Measurements from ENCODE around the gene RITA1. TPM values are rescaled to one million over a fixed set of nuclear protein-coding genes. Genes with fewer than 3 reads are reported as not detected.

Gene RITA1
- total RNA-seq, 4 donors from 2014 or later: 12.3 to 21.4 (median 16.2) TPM

DNA sequence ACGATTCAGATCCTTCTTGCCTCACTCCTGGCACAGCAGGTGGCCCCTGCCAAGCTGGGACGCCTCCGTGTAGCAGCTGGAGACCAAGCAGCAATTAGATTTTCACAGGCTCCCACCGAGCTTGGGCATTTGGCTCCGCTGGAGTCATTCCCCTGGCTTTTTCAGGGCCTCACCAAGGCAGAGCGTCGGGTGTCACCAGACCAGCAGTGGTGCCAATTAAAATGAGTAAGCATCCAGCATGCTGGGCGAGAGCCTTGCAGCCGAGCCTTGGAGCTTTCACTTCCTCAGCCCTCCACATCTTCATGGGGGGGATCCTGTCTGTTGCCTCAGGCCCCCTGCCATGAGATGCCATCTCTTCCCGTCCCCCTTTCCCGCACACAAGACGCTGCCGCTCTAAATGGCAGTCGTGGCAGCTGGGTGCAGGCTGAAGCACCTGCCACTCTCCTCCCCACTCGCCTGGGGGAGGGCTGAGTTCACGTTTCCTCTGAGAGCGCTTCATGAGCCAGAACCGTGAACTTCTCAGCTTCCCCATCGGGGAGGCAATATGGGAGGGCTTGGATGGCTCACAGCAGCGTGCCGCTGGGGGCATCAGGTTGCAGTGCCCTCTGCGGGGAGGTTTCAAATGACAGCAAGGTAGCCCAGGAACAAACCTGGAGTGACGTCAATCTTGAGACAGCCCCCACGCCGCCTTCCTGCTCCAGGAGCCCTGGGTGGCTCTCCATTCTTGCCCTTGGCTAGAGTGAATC lies 47.5 kb downstream of the RITA1 start:
- 74% methylated on average over 15 of the region's 25 CpGs for WGBS
- no peaks in the 10 kb centered on the region for H3K27me3 ChIP-seq
- DNase-seq (ENCODE audit: extremely low spot score): no peak
- H3K36me3 ChIP-seq: peaks cover 7 to 88% (median 49%) of the 10 kb centered on the region in 4 donors
- peak overlapping the region in 1 of 4 donors; percentile 17 for H3K4me3 ChIP-seq
- intact Hi-C loops (cut with DNase I): no loop called here
- H3K9me3 ChIP-seq: no peaks in the 10 kb centered on the region
- H3K27ac ChIP-seq (replicated peaks in 1 of 4): peak overlapping the region; percentile 22 to 58 (median 48)
- peak in 1 of 2 donors; percentile 10 for TF ChIP-seq POLR2AphosphoS5 (IDR thresholded peaks at IDR 0.05)
- TF ChIP-seq POLR2A (IDR thresholded peaks at IDR 0.05; ENCODE audit: low read depth): no peak
- H3K4me1 ChIP-seq: peaks cover 58 to 83% (median 60%) of the 10 kb centered on the region in 4 donors

DNA sequence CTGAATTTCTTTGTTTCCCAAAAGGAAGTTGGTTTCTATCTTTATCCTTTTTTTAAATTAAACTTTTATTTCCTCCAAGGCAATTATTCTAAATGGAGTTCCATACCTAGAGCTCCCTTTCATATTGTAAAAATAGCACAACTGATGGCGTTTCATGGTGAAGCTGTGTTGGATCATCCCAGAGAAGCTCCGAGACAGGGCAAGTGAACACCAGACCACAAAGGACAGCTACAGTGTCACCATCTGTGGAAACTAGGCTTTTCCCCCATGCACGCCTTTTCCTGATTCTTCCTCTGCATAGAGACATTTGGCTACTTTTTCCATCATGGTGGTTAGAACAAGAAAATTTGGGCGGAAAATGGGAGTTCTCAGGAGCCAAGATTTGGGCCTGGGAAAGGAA lies 48.4 kb downstream of the RITA1 start:
- H3K27ac ChIP-seq (replicated peaks in 1 of 4): no peak overlapping the region
- no peak overlapping the region for H3K4me3 ChIP-seq
- intact Hi-C loops (cut with DNase I): no loop called here
- TF ChIP-seq EP300 (IDR thresholded peaks at IDR 0.05) (no peak), POLR2AphosphoS5 (IDR thresholded peaks at IDR 0.05) (no peak), POLR2A (IDR thresholded peaks at IDR 0.05; ENCODE audit: low read depth) (no peak)
- TF ChIP-seq, protein P1, sequence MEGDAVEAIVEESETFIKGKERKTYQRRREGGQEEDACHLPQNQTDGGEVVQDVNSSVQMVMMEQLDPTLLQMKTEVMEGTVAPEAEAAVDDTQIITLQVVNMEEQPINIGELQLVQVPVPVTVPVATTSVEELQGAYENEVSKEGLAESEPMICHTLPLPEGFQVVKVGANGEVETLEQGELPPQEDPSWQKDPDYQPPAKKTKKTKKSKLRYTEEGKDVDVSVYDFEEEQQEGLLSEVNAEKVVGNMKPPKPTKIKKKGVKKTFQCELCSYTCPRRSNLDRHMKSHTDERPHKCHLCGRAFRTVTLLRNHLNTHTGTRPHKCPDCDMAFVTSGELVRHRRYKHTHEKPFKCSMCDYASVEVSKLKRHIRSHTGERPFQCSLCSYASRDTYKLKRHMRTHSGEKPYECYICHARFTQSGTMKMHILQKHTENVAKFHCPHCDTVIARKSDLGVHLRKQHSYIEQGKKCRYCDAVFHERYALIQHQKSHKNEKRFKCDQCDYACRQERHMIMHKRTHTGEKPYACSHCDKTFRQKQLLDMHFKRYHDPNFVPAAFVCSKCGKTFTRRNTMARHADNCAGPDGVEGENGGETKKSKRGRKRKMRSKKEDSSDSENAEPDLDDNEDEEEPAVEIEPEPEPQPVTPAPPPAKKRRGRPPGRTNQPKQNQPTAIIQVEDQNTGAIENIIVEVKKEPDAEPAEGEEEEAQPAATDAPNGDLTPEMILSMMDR (IDR thresholded peaks at IDR 0.05): no peak
- H3K4me1 ChIP-seq: peaks cover 51 to 81% (median 59%) of the 10 kb centered on the region in 4 donors
- no peak for DNase-seq (ENCODE audit: extremely low spot score)
- H3K9me3 ChIP-seq: no peaks in the 10 kb centered on the region
- 93% methylated on average over 4 of the region's 4 CpGs for WGBS
- H3K36me3 ChIP-seq: peaks cover 7 to 88% (median 44%) of the 10 kb centered on the region in 4 donors
- H3K27me3 ChIP-seq: no peaks in the 10 kb centered on the region

DNA sequence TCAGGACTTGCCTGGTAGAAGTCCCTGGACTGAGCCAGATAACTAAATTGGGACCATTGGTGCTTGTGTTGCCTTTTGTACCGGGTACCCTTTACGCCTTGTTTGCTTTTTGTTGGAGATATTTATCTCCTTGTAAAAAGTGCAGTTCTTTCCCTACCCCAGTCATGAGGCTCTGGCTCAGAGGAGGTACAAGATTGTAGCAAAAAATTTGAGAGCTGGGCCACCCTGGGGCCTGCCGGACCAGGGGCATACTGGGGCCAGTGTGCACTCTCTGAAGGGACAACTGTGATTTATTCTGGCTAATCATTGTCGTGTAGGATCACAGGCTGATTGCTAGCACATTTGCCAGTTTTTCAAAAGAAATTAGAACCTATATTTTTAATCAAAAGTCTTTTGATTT lies 49.0 kb downstream of the RITA1 start:
- 90% methylated on average over 4 of the region's 4 CpGs for WGBS
- Histone ChIP-seq H3K27me3 (no peaks in the 10 kb centered on the region), H3K4me3 (no peak overlapping the region), H3K4me1 (peaks cover 53 to 82% (median 60%) of the 10 kb centered on the region in 4 donors), H3K27ac (replicated peaks in 1 of 4) (no peak overlapping the region), H3K9me3 (no peaks in the 10 kb centered on the region), H3K36me3 (peaks cover 7 to 88% (median 43%) of the 10 kb centered on the region in 4 donors)
- no peak for TF ChIP-seq POLR2A (IDR thresholded peaks at IDR 0.05; ENCODE audit: low read depth)
- TF ChIP-seq, protein P1 (IDR thresholded peaks at IDR 0.05): no peak
- TF ChIP-seq POLR2AphosphoS5 (IDR thresholded peaks at IDR 0.05): no peak
- TF ChIP-seq EP300 (IDR thresholded peaks at IDR 0.05): no peak
- no peak for DNase-seq (ENCODE audit: extremely low spot score)
- intact Hi-C loops (cut with DNase I): no loop called here

DNA sequence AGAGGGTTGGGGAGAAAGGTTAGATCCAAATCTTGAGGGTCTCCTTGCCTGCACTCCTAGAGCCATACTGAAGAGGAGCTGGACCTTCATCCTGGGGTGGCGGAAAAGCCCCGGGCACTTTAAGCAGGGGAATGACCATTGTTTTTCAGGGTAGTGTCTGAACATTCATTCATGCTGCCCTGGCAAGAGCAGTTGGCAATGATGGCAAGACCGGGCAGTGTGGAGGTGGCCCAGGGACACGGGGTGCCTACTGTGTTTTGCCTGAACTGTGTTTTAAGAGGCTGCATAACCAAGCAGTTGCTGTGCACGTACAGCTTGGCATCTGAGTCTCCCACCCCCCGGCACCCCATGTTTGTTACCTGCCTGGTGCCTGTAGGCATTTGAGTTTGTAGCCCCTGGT lies 50.5 kb downstream of the RITA1 start:
- TF ChIP-seq EP300 (IDR thresholded peaks at IDR 0.05) (no peak), POLR2AphosphoS5 (IDR thresholded peaks at IDR 0.05) (no peak), POLR2A (IDR thresholded peaks at IDR 0.05; ENCODE audit: low read depth) (no peak)
- TF ChIP-seq, protein P1 (IDR thresholded peaks at IDR 0.05): no peak
- intact Hi-C loops (cut with DNase I): no loop called here
- Histone ChIP-seq H3K27me3 (no peaks in the 10 kb centered on the region), H3K9me3 (no peaks in the 10 kb centered on the region), H3K36me3 (peaks cover 7 to 78% (median 34%) of the 10 kb centered on the region in 4 donors), H3K4me1 (peaks cover 61 to 81% (median 67%) of the 10 kb centered on the region in 4 donors), H3K27ac (replicated peaks in 1 of 4) (peak overlapping the region in 1 of 4 donors; percentile 5), H3K4me3 (no peak overlapping the region)
- no peak for DNase-seq (ENCODE audit: extremely low spot score)
- 86% methylated on average over 6 of the region's 6 CpGs for WGBS

DNA sequence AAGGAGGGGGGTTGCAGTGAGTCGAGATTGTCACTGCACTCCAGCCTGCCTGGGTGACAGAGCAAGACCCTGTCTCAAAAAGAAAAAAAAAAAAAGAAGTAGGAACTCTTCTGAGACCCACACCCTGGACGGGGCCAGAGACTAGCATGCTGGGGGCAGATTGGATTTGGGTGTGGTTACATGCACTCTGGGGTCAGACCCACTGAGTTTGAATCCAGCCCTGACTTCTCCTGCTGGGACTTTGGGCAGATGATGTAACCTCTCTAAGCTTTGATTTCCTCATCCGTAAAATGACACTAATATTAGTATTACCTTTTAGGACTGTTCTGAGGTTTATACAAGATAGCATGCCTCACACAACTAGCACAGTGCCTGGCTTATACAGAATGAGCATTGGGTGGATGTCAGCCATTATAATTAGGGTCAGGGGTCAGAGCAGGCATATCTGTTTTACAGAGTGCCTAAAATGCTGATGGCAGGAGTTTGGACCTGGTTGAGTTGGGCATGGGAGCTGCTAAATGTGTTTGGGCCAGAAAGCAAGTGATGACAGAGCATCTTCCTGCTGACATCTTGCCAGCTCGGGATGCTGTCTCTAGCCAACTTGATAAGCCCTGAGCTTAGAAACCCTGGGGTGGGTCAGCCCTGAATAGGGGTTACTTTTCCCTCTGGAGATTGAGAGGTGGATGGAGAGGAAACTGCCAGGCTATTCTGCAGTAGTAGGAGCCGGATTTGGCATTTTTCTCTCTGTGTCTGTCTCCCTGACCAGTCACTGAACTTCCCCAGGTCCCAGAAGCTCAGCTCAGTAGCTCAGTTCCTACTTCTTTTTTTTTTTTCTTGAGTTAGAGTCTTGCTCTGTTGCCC lies 51.2 kb downstream of the RITA1 start:
- no peak for TF ChIP-seq EP300 (IDR thresholded peaks at IDR 0.05)
- TF ChIP-seq, protein P1 (IDR thresholded peaks at IDR 0.05): no peak
- TF ChIP-seq POLR2A (IDR thresholded peaks at IDR 0.05; ENCODE audit: low read depth): no peak
- TF ChIP-seq POLR2AphosphoS5 (IDR thresholded peaks at IDR 0.05): no peak
- Histone ChIP-seq H3K4me1 (peaks cover 59 to 81% (median 68%) of the 10 kb centered on the region in 4 donors), H3K27ac (replicated peaks in 1 of 4) (peak overlapping the region in 3 of 4 donors; percentile 2 to 37 (median 3)), H3K27me3 (no peaks in the 10 kb centered on the region), H3K36me3 (peaks cover 7 to 76% (median 31%) of the 10 kb centered on the region in 4 donors), H3K9me3 (no peaks in the 10 kb centered on the region), H3K4me3 (no peak overlapping the region)
- intact Hi-C loops (cut with DNase I): no loop called here
- 76% methylated on average over 5 of the region's 5 CpGs for WGBS
- DNase-seq (ENCODE audit: extremely low spot score): no peak

Data from esophagus muscularis mucosa (tissue), 4 donors.